Measurements from ENCODE around the gene GK. TPM values are rescaled to one million over a fixed set of nuclear protein-coding genes. Genes with fewer than 3 reads are reported as not detected.

Gene GK
- total and polyA plus RNA-seq, 4 donors, result 20.2 to 84.0 (median 35.1) TPM

- H3K9ac ChIP-seq (ENCODE audit: insufficient read depth in 1 of 2, low read length in 2 of 2), result no peak overlapping the region
- TF ChIP-seq CTCF (IDR thresholded peaks at IDR 0.05; ENCODE audit: control extremely low read depth, extremely low read depth), result no peak
- H3K27ac ChIP-seq (ENCODE audit: low read depth in 1 of 2, low read length in 1 of 2), result no peak overlapping the region
- H3K36me3 ChIP-seq (ENCODE audit: control insufficient read depth in 4 of 4, insufficient read depth in 4 of 4, low read length in 4 of 4), result no peaks in the 10 kb centered on the region
- peaks cover 0 to 5% (median 0%) of the 10 kb centered on the region in 5 donors for H3K4me1 ChIP-seq (ENCODE audit: control insufficient read depth in 5 of 5, insufficient read depth in 5 of 5, low read length in 5 of 5)
- peaks cover 0 to 2% (median 0%) of the 10 kb centered on the region in 3 donors for H3K27me3 ChIP-seq (ENCODE audit: control insufficient read depth in 3 of 3, insufficient read depth in 3 of 3, low read length in 2 of 3)
- 65 to 69% methylated on average over 5 of the region's 5 CpGs for WGBS, 2 donors
- no peak for ATAC-seq (ENCODE audit: insufficient read depth, low FRiP score)
- H3K4me3 ChIP-seq, result no peak overlapping the region
- no peak for DNase-seq
- H3K9me3 ChIP-seq (ENCODE audit: control insufficient read depth in 4 of 4, insufficient read depth in 3 of 4, low read length in 3 of 4), result peaks cover 0 to 2% (median 0%) of the 10 kb centered on the region in 4 donors
Measured at GRCh38 chrX:30657196-30658161, 4.3 kb downstream of the GK start.

DNA sequence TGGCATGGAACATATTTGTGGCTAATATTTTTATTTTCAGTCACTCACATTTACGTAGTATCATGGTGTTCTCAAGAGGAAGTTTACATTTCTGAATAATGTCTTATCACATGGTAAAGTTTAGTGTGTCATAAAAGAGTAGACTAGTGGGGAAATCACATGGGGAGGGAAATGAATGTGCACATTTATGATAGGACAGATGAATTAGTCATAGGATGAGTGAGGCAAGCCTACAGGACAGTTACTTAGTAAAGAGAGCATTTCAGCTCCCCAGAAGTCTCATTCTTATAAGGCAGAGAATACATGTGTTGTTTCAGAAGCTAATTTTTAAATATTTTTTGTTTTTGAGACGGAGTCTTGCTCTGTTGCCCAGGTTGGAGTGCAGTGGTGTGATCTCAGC, 6.2 kb downstream of the GK start:
- DNase-seq (no peak), ATAC-seq (ENCODE audit: insufficient read depth, low FRiP score) (no peak)
- no peaks in the 10 kb centered on the region for H3K9me3 ChIP-seq (ENCODE audit: control insufficient read depth in 4 of 4, insufficient read depth in 3 of 4, low read length in 3 of 4)
- H3K36me3 ChIP-seq (ENCODE audit: control insufficient read depth in 4 of 4, insufficient read depth in 4 of 4, low read length in 4 of 4), result no peaks in the 10 kb centered on the region
- peaks cover 0 to 2% (median 0%) of the 10 kb centered on the region in 3 donors for H3K27me3 ChIP-seq (ENCODE audit: control insufficient read depth in 3 of 3, insufficient read depth in 3 of 3, low read length in 2 of 3)
- H3K9ac ChIP-seq (ENCODE audit: insufficient read depth in 1 of 2, low read length in 2 of 2), result no peak overlapping the region
- no peak overlapping the region for H3K4me3 ChIP-seq
- H3K4me1 ChIP-seq (ENCODE audit: control insufficient read depth in 5 of 5, insufficient read depth in 5 of 5, low read length in 5 of 5), result no peaks in the 10 kb centered on the region
- TF ChIP-seq CTCF (IDR thresholded peaks at IDR 0.05; ENCODE audit: control extremely low read depth, extremely low read depth), result no peak
- WGBS, 2 donors, result 62 to 69% methylated on average over 2 of the region's 2 CpGs
- H3K27ac ChIP-seq (ENCODE audit: low read depth in 1 of 2, low read length in 1 of 2), result no peak overlapping the region

GRCh38 chrX:30661228-30661627, 8.0 kb downstream of the GK start:
- no peaks in the 10 kb centered on the region for H3K4me1 ChIP-seq (ENCODE audit: control insufficient read depth in 5 of 5, insufficient read depth in 5 of 5, low read length in 5 of 5)
- H3K9me3 ChIP-seq (ENCODE audit: control insufficient read depth in 4 of 4, insufficient read depth in 3 of 4, low read length in 3 of 4), result no peaks in the 10 kb centered on the region
- no peaks in the 10 kb centered on the region for H3K27me3 ChIP-seq (ENCODE audit: control insufficient read depth in 3 of 3, insufficient read depth in 3 of 3, low read length in 2 of 3)
- TF ChIP-seq CTCF (IDR thresholded peaks at IDR 0.05; ENCODE audit: control extremely low read depth, extremely low read depth), result no peak
- no peak overlapping the region for H3K27ac ChIP-seq (ENCODE audit: low read depth in 1 of 2, low read length in 1 of 2)
- no peak overlapping the region for H3K9ac ChIP-seq (ENCODE audit: insufficient read depth in 1 of 2, low read length in 2 of 2)
- H3K36me3 ChIP-seq (ENCODE audit: control insufficient read depth in 4 of 4, insufficient read depth in 4 of 4, low read length in 4 of 4), result no peaks in the 10 kb centered on the region
- DNase-seq, result no peak
- 87 to 98% methylated on average over 6 of the region's 6 CpGs for WGBS, 2 donors
- H3K4me3 ChIP-seq, result no peak overlapping the region
- no peak for ATAC-seq (ENCODE audit: insufficient read depth, low FRiP score)

Measured in lung (tissue), 12 donors.